Esophagus muscularis mucosa (tissue), 4 donors: Measurements from ENCODE around the gene FXYD6.

Experiments
- CTCF ChIP-seq, 3 experiments: fragments of 200-600 bp in 2 of 3; fragments of 450-650 bp in 1 of 3; sonication (generic) in 2 of 3; IDR thresholded peaks; one replicate each; pipeline ENCODE4 v1.5.1; 2017 to 2019; ENCODE audit warnings: antibody characterized with exemption in 3 of 3, mild to moderate bottlenecking in 2 of 3, moderate library complexity in 1 of 3
- EP300 ChIP-seq: sonication (generic); formaldehyde crosslinking; IDR thresholded peaks from one replicate; pipeline ENCODE4 v1.6.1; 2017; ENCODE audit warnings: antibody characterized with exemption
- POLR2A ChIP-seq: fragments of 450-650 bp; IDR thresholded peaks from one replicate; pipeline ENCODE4 v1.6.1; 2017; ENCODE audit warnings: antibody characterized with exemption, moderate library complexity, mild to moderate bottlenecking, low read depth
- POLR2AphosphoS5 ChIP-seq, 2 donors: sonication (generic); formaldehyde crosslinking; IDR thresholded peaks; one replicate each; pipeline ENCODE4 v1.6.1; 2017; ENCODE audit warnings: antibody characterized with exemption in 2 of 2

- TF ChIP-seq CTCF (IDR thresholded peaks at IDR 0.05): no peak
- TF ChIP-seq POLR2AphosphoS5 (IDR thresholded peaks at IDR 0.05): peak in 1 of 2 donors; percentile 16
- TF ChIP-seq POLR2A: no peak
- TF ChIP-seq EP300: no peak
Observed at GRCh38 chr11:117805045-117805444, 71.4 kb downstream of the FXYD6 start.
